ENCODE results near the gene RFX5.

- no peak for TF ChIP-seq EZH2 (IDR thresholded peaks at IDR 0.05)
- no peak for TF ChIP-seq POLR2AphosphoS5 (IDR thresholded peaks at IDR 0.05; ENCODE audit: borderline replicate concordance, low read depth, low read length)
Observed at GRCh38 chr1:151309811-151310323, 37.2 kb downstream of the RFX5 start.

All from SK-N-MC (cell line).